HG03575 (cell line): ENCODE measurements around the gene RBM12.
"Not testable (repeated sequence)": the region's sequence is repeated elsewhere in the genome, so short reads cannot be mapped to it uniquely, and the experiment has no call there.

Experiments used
- ATAC-seq: cut with Tn5 transposase; IDR thresholded peaks from one replicate; pipeline ENCODE4 v1.9.1; 2021; ENCODE audit not compliant: unreplicated experiment, insufficient number of reproducible peaks, low FRiP score; ENCODE audit errors: extremely low read depth

The RBM12 gene

GRCh38 chr20:35664466-35665206 lies at the start of gene RBM12, which contains the start of gene CPNE1:
TSS of gene RBM12 (minus strand) at chr20:35664900. CDS start at chr20:35655322, 9,578 bp downstream.
TSS of gene CPNE1 (minus strand) at chr20:35664900. CDS start at chr20:35632923, 31,977 bp downstream.
- ATAC-seq = no peak

GRCh38 chr20:35714127-35714526 lies 49.4 kb upstream of the RBM12 start:
- no peak for ATAC-seq

- ATAC-seq = not testable (repeated sequence)
These were observed 48.4 kb upstream of the RBM12 start for GRCh38 chr20:35713120-35713519.

GRCh38 chr20:35711588-35712209 lies 47.0 kb upstream of the RBM12 start:
- ATAC-seq = no peak

GRCh38 chr20:35710884-35711587 lies 46.3 kb upstream of the RBM12 start:
- no peak for ATAC-seq

GRCh38 chr20:35710039-35710438 lies 45.3 kb upstream of the RBM12 start:
- no peak for ATAC-seq

- ATAC-seq = no peak
These were observed 44.6 kb upstream of the RBM12 start for GRCh38 chr20:35709259-35709658.

GRCh38 chr20:35708502-35708901 lies 43.8 kb upstream of the RBM12 start:
- no peak for ATAC-seq

- ATAC-seq = not testable (repeated sequence)
These were observed 42.2 kb upstream of the RBM12 start for GRCh38 chr20:35706591-35707529.

GRCh38 chr20:35705894-35706293 lies 41.2 kb upstream of the RBM12 start:
- ATAC-seq = not testable (repeated sequence)

GRCh38 chr20:35704514-35705261 lies 40.0 kb upstream of the RBM12 start:
- no peak for ATAC-seq

GRCh38 chr20:35702824-35703695 lies 38.4 kb upstream of the RBM12 start:
- ATAC-seq = no peak

GRCh38 chr20:35702051-35702823 lies 37.5 kb upstream of the RBM12 start:
- ATAC-seq = no peak

GRCh38 chr20:35700625-35701148 lies 36.0 kb upstream of the RBM12 start:
- ATAC-seq = no peak

GRCh38 chr20:35699957-35700624 lies 35.4 kb upstream of the RBM12 start:
- ATAC-seq = no peak
